BLaER1 (cell line): ENCODE data around the gene IFNL4.
A peak's percentile ranks its signal among the peaks of the same experiment; 100 is the strongest.
"Not testable (repeated sequence)": the region's sequence is repeated elsewhere in the genome, so short reads cannot be mapped to it uniquely, and the experiment has no call there.

Experiments
- H3K27ac ChIP-seq: shearing (Covaris generic); formaldehyde crosslinking; 2 replicates; pipeline ENCODE4 v1.8.1; 2022
- H3K27me3 ChIP-seq: shearing (Covaris generic); formaldehyde crosslinking; 2 replicates; pipeline ENCODE4 v1.8.1; 2022
- H3K36me3 ChIP-seq: shearing (Covaris generic); formaldehyde crosslinking; 2 replicates; pipeline ENCODE4 v1.8.1; 2022
- H3K4me1 ChIP-seq: shearing (Covaris generic); formaldehyde crosslinking; 2 replicates; pipeline ENCODE4 v1.8.1; 2022
- H3K4me2 ChIP-seq: shearing (Covaris generic); formaldehyde crosslinking; 2 replicates; pipeline ENCODE4 v1.8.1; 2022
- H3K4me3 ChIP-seq: shearing (Covaris generic); formaldehyde crosslinking; 2 replicates; pipeline ENCODE4 v1.8.1; 2022
- H3K9ac ChIP-seq: shearing (Covaris generic); formaldehyde crosslinking; 2 replicates; pipeline ENCODE4 v1.8.1; 2022
- H3K9me3 ChIP-seq: shearing (Covaris generic); formaldehyde crosslinking; 2 replicates; pipeline ENCODE4 v1.8.1; 2022
- H4K20me1 ChIP-seq: shearing (Covaris generic); formaldehyde crosslinking; 2 replicates; pipeline ENCODE4 v1.8.1; 2022
- Cebpa-rat ChIP-seq: shearing (Covaris generic); IDR thresholded peaks from 2 replicates; pipeline ENCODE4 v1.8.1; 2022

IFNL4 gene

DNA sequence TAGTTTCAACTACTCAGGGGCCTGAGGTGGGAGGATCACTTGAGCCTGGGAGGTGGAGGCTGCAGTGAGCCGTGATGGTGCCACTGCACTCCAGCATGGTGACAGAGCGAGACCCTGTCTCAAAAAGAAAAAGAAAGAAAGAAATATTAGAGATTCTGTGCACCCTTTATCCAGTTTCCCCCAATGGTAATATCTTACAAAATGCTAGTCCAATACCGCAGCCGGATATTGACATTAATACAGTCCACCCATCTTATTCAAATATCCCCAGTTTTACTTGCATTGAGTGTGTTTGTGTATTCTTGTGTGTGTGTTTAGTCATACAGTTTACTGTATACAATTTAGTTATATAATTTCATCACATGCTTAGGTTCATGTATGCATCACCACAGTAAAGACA lies 8.6 kb upstream of the IFNL4 start:
- no peaks in the 10 kb centered on the region for H3K36me3 ChIP-seq
- no peaks in the 10 kb centered on the region for H4K20me1 ChIP-seq
- peaks cover 26% of the 10 kb centered on the region for H3K9me3 ChIP-seq
- H3K4me3 ChIP-seq = no peak overlapping the region
- H3K4me1 ChIP-seq = peaks cover 57% of the 10 kb centered on the region
- H3K27ac ChIP-seq = no peak overlapping the region
- no peaks in the 10 kb centered on the region for H3K27me3 ChIP-seq
- H3K9ac ChIP-seq = no peak overlapping the region
- no peak for TF ChIP-seq Cebpa-rat
- no peak overlapping the region for H3K4me2 ChIP-seq

- no peak for TF ChIP-seq Cebpa-rat
- Histone ChIP-seq H4K20me1 (no peaks in the 10 kb centered on the region), H3K4me3 (no peak overlapping the region), H3K9ac (no peak overlapping the region), H3K27ac (peak overlapping the region; percentile 60; the same call in 1 of the 2 replicates), H3K4me2 (peak overlapping the region; percentile 24; the same call in 1 of the 2 replicates), H3K9me3 (peaks cover 26% of the 10 kb centered on the region), H3K4me1 (peaks cover 79% of the 10 kb centered on the region), H3K27me3 (no peaks in the 10 kb centered on the region), H3K36me3 (no peaks in the 10 kb centered on the region)
These were observed 6.1 kb upstream of the IFNL4 start for GRCh38 chr19:39254531-39255345.

- Histone ChIP-seq H3K27me3 (no peaks in the 10 kb centered on the region), H3K4me3 (no peak overlapping the region), H3K4me2 (peak overlapping the region; percentile 73), H3K27ac (peak overlapping the region; percentile 84), H4K20me1 (no peaks in the 10 kb centered on the region), H3K9me3 (peaks cover 26% of the 10 kb centered on the region), H3K9ac (peak overlapping the region; percentile 8; the same call in 1 of the 2 replicates), H3K4me1 (peaks cover 82% of the 10 kb centered on the region), H3K36me3 (no peaks in the 10 kb centered on the region)
- TF ChIP-seq Cebpa-rat = no peak
These were observed 4.9 kb upstream of the IFNL4 start for GRCh38 chr19:39253374-39254149.

- H3K36me3 ChIP-seq = no peaks in the 10 kb centered on the region
- peak overlapping the region; percentile 84 for H3K27ac ChIP-seq
- H4K20me1 ChIP-seq = no peaks in the 10 kb centered on the region
- H3K9ac ChIP-seq = peak overlapping the region; percentile 36; the same call in 1 of the 2 replicates
- TF ChIP-seq Cebpa-rat = no peak
- H3K4me2 ChIP-seq = peak overlapping the region; percentile 73
- peaks cover 81% of the 10 kb centered on the region for H3K4me1 ChIP-seq
- H3K27me3 ChIP-seq = no peaks in the 10 kb centered on the region
- peaks cover 31% of the 10 kb centered on the region for H3K9me3 ChIP-seq
- no peak overlapping the region; the same call in 1 of the 2 replicates for H3K4me3 ChIP-seq
These were observed 3.8 kb upstream of the IFNL4 start for GRCh38 chr19:39252458-39252857.

GRCh38 chr19:39251846-39252245 lies 3.2 kb upstream of the IFNL4 start:
- peaks cover 27% of the 10 kb centered on the region for H3K9me3 ChIP-seq
- H3K4me2 ChIP-seq = peak overlapping the region; percentile 73
- H3K27me3 ChIP-seq = no peaks in the 10 kb centered on the region
- peaks cover 84% of the 10 kb centered on the region for H3K4me1 ChIP-seq
- peak overlapping the region; percentile 36; the same call in 1 of the 2 replicates for H3K9ac ChIP-seq
- TF ChIP-seq Cebpa-rat = no peak
- H4K20me1 ChIP-seq = no peaks in the 10 kb centered on the region
- no peaks in the 10 kb centered on the region for H3K36me3 ChIP-seq
- H3K27ac ChIP-seq = peak overlapping the region; percentile 84
- H3K4me3 ChIP-seq = no peak overlapping the region; the same call in 1 of the 2 replicates

GRCh38 chr19:39251081-39251480 lies 2.4 kb upstream of the IFNL4 start:
- peaks cover 81% of the 10 kb centered on the region for H3K4me1 ChIP-seq
- peaks cover 20% of the 10 kb centered on the region for H3K9me3 ChIP-seq
- no peaks in the 10 kb centered on the region for H3K27me3 ChIP-seq
- no peak for TF ChIP-seq Cebpa-rat
- H3K4me3 ChIP-seq = no peak overlapping the region
- H3K27ac ChIP-seq = peak overlapping the region; percentile 84
- no peak overlapping the region for H3K9ac ChIP-seq
- no peaks in the 10 kb centered on the region for H3K36me3 ChIP-seq
- H4K20me1 ChIP-seq = no peaks in the 10 kb centered on the region
- peak overlapping the region; percentile 73 for H3K4me2 ChIP-seq

- Histone ChIP-seq H3K4me1 (peaks cover 64% of the 10 kb centered on the region), H3K36me3 (no peaks in the 10 kb centered on the region), H3K27me3 (no peaks in the 10 kb centered on the region), H3K27ac (no peak overlapping the region; the same call in 1 of the 2 replicates), H3K4me2 (peak overlapping the region; percentile 54; the same call in 1 of the 2 replicates), H3K9me3 (peaks cover 11% of the 10 kb centered on the region; the same call in 1 of the 2 replicates), H3K4me3 (no peak overlapping the region), H3K9ac (no peak overlapping the region), H4K20me1 (no peaks in the 10 kb centered on the region)
- TF ChIP-seq Cebpa-rat = no peak
These were observed 673 bp downstream of the IFNL4 start for GRCh38 chr19:39247701-39248664.

- H3K9me3 ChIP-seq = peaks cover 11% of the 10 kb centered on the region; the same call in 1 of the 2 replicates
- H3K4me1 ChIP-seq = peaks cover 56% of the 10 kb centered on the region
- no peak overlapping the region for H3K4me3 ChIP-seq
- no peak for TF ChIP-seq Cebpa-rat
- H3K27me3 ChIP-seq = no peaks in the 10 kb centered on the region
- H3K4me2 ChIP-seq = peak overlapping the region; percentile 54
- no peaks in the 10 kb centered on the region for H3K36me3 ChIP-seq
- no peak overlapping the region for H3K9ac ChIP-seq
- H3K27ac ChIP-seq = no peak overlapping the region
- no peaks in the 10 kb centered on the region for H4K20me1 ChIP-seq
These were observed 1.5 kb downstream of the IFNL4 start for GRCh38 chr19:39246951-39247669.

GRCh38 chr19:39245166-39245565 lies 3.5 kb downstream of the IFNL4 start:
- not testable (repeated sequence) for H3K4me3 ChIP-seq

DNA sequence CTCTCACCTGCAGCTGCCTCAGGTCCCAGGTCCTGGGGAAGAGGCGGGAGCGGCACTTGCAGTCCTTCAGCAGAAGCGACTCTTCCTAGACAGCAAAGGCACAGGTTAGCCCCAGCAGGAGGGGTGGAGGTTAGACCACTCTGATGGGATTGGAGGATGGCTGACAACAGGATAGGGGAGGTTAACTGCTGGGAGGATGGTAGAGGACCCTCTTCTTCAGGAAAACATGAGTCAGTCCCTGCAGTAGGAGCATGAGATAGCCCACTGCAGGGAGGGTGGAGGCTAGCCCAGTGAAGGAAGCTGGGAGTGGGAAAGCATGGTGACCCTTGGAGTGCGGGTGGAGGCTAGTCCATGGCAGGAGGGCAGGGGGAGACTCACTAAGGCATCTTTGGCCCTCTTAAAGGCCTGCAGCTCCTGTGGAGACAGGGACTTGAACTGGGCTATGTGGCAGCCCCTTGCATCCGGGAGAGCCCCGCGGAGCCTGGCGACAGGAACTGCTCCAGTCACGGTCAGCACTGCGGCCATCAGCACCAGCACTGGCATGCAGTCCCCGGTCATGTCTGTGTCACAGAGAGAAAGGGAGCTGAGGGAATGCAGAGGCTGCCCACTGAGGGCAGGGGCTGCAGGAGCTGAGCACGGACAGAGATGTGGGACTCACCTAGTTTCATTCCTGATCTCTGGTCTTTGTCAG lies 4.1 kb downstream of the IFNL4 start, which contains the start of gene IFNL3:
Gene IFNL3 (minus strand): TSS at position 597 of the 691 bp plus-strand sequence. CDS start 39 bp downstream, at position 558.
- not testable (repeated sequence) for H3K27me3 ChIP-seq, H3K27ac ChIP-seq, H3K36me3 ChIP-seq, H3K4me3 ChIP-seq, H4K20me1 ChIP-seq, H3K9ac ChIP-seq, H3K4me2 ChIP-seq
- peaks cover 11% of the 10 kb centered on the region; the same call in 1 of the 2 replicates for H3K9me3 ChIP-seq
- peaks cover 40% of the 10 kb centered on the region for H3K4me1 ChIP-seq

More at GRCh38 chr19:39245166-39245565, 3.5 kb downstream of the IFNL4 start:
- Histone ChIP-seq H3K4me1 (peaks cover 40% of the 10 kb centered on the region), H3K9me3 (peaks cover 11% of the 10 kb centered on the region; the same call in 1 of the 2 replicates)
- H3K27me3 ChIP-seq, H4K20me1 ChIP-seq, H3K36me3 ChIP-seq, H3K27ac ChIP-seq, H3K4me2 ChIP-seq, H3K9ac ChIP-seq: not testable (repeated sequence)

DNA sequence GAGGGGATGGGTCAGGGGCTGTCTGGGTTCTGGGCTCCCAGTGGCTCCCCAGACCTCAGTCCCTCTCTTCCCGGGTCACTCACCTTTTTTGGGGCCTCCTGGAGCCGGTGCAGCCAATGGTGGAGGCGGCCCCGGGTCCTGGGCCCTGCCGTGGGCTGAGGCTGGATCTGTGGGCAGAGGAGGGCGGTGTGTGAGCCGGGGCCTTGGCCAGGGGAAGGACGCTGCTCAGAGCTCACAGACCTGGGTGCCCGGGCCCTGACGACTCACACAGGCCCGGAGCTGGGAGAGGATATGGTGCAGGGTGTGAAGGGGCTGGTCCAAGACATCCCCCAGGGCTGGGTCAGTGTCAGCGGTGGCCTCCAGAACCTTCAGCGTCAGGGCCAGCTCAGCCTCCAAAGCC lies 4.9 kb downstream of the IFNL4 start:
- peaks cover 43% of the 10 kb centered on the region for H3K4me1 ChIP-seq
- not testable (repeated sequence) for H3K9ac ChIP-seq, H3K4me3 ChIP-seq, H3K27ac ChIP-seq, H3K36me3 ChIP-seq, H3K27me3 ChIP-seq, H3K4me2 ChIP-seq, H4K20me1 ChIP-seq
- peaks cover 11% of the 10 kb centered on the region; the same call in 1 of the 2 replicates for H3K9me3 ChIP-seq
